Measurements from ENCODE around the gene RNF4.
"Not testable (repeated sequence)": the region's sequence is repeated elsewhere in the genome, so short reads cannot be mapped to it uniquely, and the experiment has no call there.

RNF4 gene

DNA sequence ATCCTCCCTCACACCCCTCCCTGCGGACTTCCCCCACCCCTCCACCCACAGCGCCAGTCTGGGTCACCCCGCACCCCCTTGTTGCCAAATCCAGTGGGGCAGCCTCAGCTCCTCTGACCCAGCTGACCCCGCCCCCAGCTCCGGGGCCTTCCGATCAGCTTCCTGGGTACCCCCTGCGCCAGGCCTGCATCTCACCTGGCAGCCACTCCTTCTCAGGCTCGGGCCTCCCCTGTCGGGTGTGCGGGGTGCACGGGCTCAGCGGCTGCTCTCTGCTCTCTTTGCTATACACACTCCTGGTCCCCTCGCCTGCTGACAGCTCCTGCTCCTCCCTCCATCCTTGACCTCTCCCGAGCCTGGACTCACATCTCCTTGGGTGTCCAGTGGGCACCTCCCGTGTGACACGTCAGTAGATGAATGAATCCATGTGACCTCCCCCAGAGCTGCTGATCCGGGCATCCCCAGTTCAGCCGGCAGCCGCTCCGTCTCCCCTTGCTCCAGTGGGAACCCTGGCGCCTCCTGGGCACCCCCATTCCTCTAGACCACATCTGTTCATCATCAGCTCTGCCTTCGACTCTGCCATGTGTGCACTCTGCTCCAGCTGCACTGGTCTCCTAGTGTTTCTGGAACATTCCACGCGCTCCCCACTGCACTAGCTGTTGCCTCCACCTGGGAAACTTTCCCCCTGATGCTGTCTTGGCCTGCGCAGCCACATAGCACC, 40.3 kb upstream of the RNF4 start:
- H3K9ac ChIP-seq (ENCODE audit: low read length) = no peak overlapping the region
- no peak overlapping the region for H3K4me3 ChIP-seq (ENCODE audit: low read length)
- H3K4me1 ChIP-seq (ENCODE audit: control insufficient read depth, insufficient read depth, low read length) = no peaks in the 10 kb centered on the region
- no peaks in the 10 kb centered on the region for H3K36me3 ChIP-seq (ENCODE audit: control insufficient read depth, insufficient read depth, low read length, severe bottlenecking)
- H3K9me3 ChIP-seq (ENCODE audit: control insufficient read depth, low read length) = no peaks in the 10 kb centered on the region
- DNase-seq (ENCODE audit: low read depth) = no peak
- H3K27me3 ChIP-seq (replicated peaks; ENCODE audit: control insufficient read depth, insufficient read depth, low read length) = no peaks in the 10 kb centered on the region

DNA sequence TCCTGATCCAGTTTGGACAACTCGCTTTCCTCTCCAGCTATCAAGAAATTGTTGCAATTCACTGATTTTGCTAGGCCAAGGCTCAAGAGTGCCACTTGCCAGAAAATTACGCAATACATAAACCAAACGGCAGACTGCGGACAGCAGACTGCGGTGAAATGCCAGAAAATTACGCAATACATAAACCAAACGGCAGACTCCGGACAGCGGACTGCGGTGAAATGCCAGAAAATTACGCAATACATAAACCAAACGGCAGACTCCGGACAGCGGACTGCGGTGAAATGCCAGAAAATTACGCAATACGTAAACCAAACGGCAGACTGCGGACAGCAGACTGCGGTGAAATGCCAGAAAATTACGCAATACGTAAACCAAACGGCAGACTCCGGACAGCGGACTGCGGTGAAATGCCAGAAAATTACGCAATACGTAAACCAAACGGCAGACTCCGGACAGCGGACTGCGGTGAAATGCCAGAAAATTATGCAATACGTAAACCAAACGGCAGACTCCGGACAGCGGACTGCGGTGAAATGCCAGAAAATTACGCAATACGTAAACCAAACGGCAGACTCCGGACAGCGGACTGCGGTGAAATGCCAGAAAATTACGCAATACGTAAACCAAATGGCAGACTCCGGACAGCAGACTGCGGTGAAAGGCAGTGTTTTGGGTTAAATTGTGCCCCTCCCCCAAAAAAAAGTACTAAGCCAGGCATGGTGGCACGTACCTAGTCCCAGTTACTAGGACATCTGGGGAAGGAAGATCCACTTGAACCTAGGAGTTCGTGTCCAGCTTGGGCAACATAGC, 38.8 kb upstream of the RNF4 start:
- H3K9ac ChIP-seq (ENCODE audit: low read length); H3K36me3 ChIP-seq (ENCODE audit: control insufficient read depth, insufficient read depth, low read length, severe bottlenecking); H3K9me3 ChIP-seq (ENCODE audit: control insufficient read depth, low read length); H3K4me1 ChIP-seq (ENCODE audit: control insufficient read depth, insufficient read depth, low read length); DNase-seq (ENCODE audit: low read depth); H3K27me3 ChIP-seq (replicated peaks; ENCODE audit: control insufficient read depth, insufficient read depth, low read length); H3K4me3 ChIP-seq (ENCODE audit: low read length): not testable (repeated sequence)

DNA sequence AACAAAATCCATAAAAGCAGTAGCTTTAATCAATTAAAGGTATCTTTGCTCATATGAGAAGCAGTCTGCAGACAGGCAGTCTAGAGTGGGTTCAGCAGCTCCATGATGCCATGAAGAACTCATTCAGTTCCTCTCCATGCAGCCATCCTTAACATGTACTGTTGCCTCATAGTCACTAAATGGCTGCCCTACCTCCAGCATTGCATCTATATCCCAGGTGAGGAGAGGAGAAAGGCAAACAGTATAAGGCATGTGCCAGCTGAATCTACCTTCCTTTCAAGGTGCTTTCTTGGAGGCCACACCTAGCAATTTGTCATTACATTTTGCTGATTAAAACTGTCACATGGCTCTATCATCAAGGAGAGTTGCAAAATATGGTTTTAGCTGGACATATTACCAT, 36.9 kb upstream of the RNF4 start:
- Histone ChIP-seq H3K4me1 (ENCODE audit: control insufficient read depth, insufficient read depth, low read length) (no peaks in the 10 kb centered on the region), H3K27me3 (replicated peaks; ENCODE audit: control insufficient read depth, insufficient read depth, low read length) (peaks cover 10% of the 10 kb centered on the region), H3K9me3 (ENCODE audit: control insufficient read depth, low read length) (no peaks in the 10 kb centered on the region), H3K4me3 (ENCODE audit: low read length) (no peak overlapping the region), H3K36me3 (ENCODE audit: control insufficient read depth, insufficient read depth, low read length, severe bottlenecking) (no peaks in the 10 kb centered on the region), H3K9ac (ENCODE audit: low read length) (no peak overlapping the region)
- DNase-seq (ENCODE audit: low read depth) = no peak

DNA sequence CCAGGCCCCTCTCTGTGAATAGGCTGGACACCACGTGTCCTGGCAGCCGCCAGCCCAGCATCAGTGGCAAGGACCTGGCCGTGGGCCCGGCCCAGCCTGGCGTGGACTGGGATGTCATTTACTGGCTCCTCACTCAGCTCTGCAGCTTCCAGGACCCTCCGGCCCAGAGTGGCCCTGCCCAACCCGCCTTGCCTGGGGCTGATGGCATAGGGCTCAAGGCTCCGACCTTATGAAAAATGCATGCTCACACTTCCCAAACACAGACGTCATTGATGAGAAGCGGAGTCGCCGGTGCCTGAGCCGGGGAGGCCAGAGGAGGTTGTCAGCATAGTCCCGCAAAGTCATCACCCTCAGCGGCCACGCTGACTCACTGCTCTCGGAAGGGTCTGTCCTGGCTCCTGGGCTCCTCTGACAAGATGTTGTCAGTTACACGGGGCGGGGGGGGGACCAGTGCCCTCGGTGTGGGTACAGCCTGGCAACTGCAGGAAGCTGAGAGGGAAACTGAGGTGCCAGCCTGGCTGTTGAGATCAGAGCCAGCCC, 35.8 kb upstream of the RNF4 start:
- Histone ChIP-seq H3K27me3 (replicated peaks; ENCODE audit: control insufficient read depth, insufficient read depth, low read length) (peaks cover 10% of the 10 kb centered on the region), H3K4me1 (ENCODE audit: control insufficient read depth, insufficient read depth, low read length) (no peaks in the 10 kb centered on the region), H3K9ac (ENCODE audit: low read length) (no peak overlapping the region)

DNA sequence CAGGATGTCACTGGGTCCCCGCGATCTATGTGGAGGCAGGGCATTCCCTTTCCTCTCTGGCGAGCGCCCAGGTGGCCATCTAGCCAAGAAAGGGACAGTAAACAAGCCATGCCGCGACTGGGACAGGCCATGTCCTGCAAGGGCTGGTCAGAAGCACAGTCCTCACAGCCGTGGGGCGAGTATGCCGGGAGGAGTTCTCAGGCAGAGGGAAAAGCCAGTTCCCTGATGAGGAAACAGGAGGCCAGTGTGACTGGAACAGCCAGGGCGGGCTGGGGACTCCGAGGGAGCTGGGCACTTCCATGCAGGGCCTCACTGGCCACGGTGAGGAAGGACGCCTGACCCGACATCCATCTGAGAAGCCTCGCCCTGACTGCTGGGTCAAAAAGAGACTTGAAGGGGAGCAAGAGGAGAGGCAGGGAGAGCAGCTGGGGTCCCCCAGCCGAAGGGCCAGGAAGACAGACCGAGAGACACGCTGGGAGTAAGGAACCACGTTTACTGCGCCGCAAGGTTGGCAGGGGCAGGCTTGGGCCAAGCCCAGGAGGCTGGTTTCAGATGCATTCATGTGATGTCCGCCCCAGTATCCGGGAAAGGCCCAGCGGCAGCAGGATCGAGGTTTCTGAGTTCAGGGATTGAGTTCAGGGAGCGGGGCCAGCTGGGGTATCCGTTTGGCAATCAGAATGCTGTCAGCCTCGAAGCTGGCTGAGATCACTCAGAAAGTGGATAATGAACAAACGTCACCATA, 35.1 kb upstream of the RNF4 start:
- Histone ChIP-seq H3K4me3 (ENCODE audit: low read length) (no peak overlapping the region), H3K9ac (ENCODE audit: low read length) (no peak overlapping the region), H3K36me3 (ENCODE audit: control insufficient read depth, insufficient read depth, low read length, severe bottlenecking) (no peaks in the 10 kb centered on the region), H3K27me3 (replicated peaks; ENCODE audit: control insufficient read depth, insufficient read depth, low read length) (peaks cover 10% of the 10 kb centered on the region), H3K9me3 (ENCODE audit: control insufficient read depth, low read length) (no peaks in the 10 kb centered on the region), H3K4me1 (ENCODE audit: control insufficient read depth, insufficient read depth, low read length) (peaks cover under 1% of the 10 kb centered on the region)
- DNase-seq (ENCODE audit: low read depth) = no peak

More for the DNA sequence above, 35.8 kb upstream of the RNF4 start:
- no peak for DNase-seq (ENCODE audit: low read depth)
- no peaks in the 10 kb centered on the region for H3K36me3 ChIP-seq (ENCODE audit: control insufficient read depth, insufficient read depth, low read length, severe bottlenecking)
- no peaks in the 10 kb centered on the region for H3K9me3 ChIP-seq (ENCODE audit: control insufficient read depth, low read length)
- no peak overlapping the region for H3K4me3 ChIP-seq (ENCODE audit: low read length)

DNA sequence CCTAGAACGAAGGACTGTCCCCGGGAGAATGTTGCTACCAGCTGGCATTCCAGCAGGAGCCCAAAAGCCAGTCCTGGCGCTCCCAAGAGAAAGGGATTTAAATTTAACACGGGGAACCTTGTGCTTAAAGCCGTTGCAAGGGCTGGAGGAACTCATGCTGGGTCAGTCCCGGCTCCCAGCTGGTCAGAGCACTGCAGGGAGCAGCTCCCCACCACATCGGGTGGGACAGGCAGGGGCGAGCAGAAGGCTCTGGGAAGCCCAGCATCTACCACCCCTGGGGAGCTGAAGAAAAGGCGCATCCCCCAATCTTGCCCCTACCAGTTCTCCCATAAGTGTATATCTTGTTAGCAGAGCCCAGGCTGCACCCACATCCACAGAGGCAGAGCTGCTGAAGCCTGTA, 34.5 kb upstream of the RNF4 start:
- DNase-seq (ENCODE audit: low read depth) = no peak
- Histone ChIP-seq H3K36me3 (ENCODE audit: control insufficient read depth, insufficient read depth, low read length, severe bottlenecking) (no peaks in the 10 kb centered on the region), H3K4me3 (ENCODE audit: low read length) (no peak overlapping the region)

DNA sequence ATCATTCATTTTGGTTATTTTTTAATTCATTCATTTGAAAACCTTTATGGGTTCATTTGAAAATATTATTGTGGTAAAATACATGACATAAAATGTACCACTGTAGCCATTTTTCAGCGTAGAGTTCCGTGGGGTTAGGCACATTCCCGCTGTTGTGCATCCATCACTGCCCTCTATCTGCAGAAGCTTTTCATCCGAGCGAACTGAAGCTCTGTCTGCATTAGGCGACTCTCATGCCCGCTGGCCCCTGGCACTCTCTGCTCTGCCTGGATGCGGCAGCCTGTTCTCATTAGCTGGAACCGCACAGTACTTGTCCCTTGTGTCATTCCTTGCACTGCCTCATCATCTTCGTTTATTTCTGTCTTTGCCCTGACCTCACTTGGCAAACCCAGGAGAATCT, 32.6 kb upstream of the RNF4 start:
- peak; percentile 15 for DNase-seq (ENCODE audit: low read depth)
- Histone ChIP-seq H3K9me3 (ENCODE audit: control insufficient read depth, low read length) (no peaks in the 10 kb centered on the region), H3K36me3 (ENCODE audit: control insufficient read depth, insufficient read depth, low read length, severe bottlenecking) (no peaks in the 10 kb centered on the region), H3K4me1 (ENCODE audit: control insufficient read depth, insufficient read depth, low read length) (peaks cover 7% of the 10 kb centered on the region), H3K9ac (ENCODE audit: low read length) (no peak overlapping the region), H3K27me3 (replicated peaks; ENCODE audit: control insufficient read depth, insufficient read depth, low read length) (peaks cover 10% of the 10 kb centered on the region), H3K4me3 (ENCODE audit: low read length) (no peak overlapping the region)

More for the DNA sequence above, 34.5 kb upstream of the RNF4 start:
- H3K9me3 ChIP-seq (ENCODE audit: control insufficient read depth, low read length) = no peaks in the 10 kb centered on the region
- no peak overlapping the region for H3K9ac ChIP-seq (ENCODE audit: low read length)
- H3K27me3 ChIP-seq (replicated peaks; ENCODE audit: control insufficient read depth, insufficient read depth, low read length) = peaks cover 10% of the 10 kb centered on the region
- peaks cover 7% of the 10 kb centered on the region for H3K4me1 ChIP-seq (ENCODE audit: control insufficient read depth, insufficient read depth, low read length)

DNA sequence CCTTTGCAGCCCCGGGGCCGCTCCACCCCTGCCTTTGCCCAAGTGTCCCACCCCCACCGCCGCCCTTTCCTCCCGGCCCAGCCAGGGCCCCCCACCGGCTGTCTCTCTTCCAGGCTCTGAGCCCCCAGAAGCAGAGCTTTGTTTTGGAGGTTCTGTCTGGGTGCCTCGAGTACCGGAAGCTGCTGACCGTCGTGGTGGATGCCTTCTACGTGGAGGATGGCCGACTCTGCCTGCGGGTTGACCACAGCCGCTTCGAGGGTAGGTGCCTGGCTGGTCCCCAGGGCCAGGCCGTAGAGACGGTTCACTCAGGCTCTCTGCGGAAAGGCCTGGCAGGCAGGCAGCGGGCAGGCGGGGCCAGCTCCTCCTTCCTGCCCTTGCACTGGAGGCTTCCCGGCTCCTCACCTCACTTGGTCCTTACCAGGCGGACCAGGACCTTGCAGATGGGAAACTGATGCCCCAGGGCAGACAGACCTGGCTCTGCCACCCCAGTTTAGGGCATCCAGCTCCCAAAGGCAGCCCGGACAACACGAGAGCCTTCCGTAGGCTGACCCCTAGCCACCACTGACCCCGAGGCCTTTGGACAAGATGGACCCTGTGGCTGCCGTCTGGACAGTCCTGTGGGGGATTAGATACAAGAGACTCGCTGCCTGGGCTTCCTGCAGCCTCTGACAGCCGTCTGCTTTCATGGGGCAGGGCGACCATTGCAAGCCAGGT, 32.0 kb upstream of the RNF4 start:
- Histone ChIP-seq H3K27me3 (replicated peaks; ENCODE audit: control insufficient read depth, insufficient read depth, low read length) (peaks cover 10% of the 10 kb centered on the region), H3K9me3 (ENCODE audit: control insufficient read depth, low read length) (no peaks in the 10 kb centered on the region), H3K9ac (ENCODE audit: low read length) (no peak overlapping the region), H3K4me3 (ENCODE audit: low read length) (no peak overlapping the region), H3K4me1 (ENCODE audit: control insufficient read depth, insufficient read depth, low read length) (peaks cover 7% of the 10 kb centered on the region), H3K36me3 (ENCODE audit: control insufficient read depth, insufficient read depth, low read length, severe bottlenecking) (no peaks in the 10 kb centered on the region)
- DNase-seq (ENCODE audit: low read depth) = no peak

DNA sequence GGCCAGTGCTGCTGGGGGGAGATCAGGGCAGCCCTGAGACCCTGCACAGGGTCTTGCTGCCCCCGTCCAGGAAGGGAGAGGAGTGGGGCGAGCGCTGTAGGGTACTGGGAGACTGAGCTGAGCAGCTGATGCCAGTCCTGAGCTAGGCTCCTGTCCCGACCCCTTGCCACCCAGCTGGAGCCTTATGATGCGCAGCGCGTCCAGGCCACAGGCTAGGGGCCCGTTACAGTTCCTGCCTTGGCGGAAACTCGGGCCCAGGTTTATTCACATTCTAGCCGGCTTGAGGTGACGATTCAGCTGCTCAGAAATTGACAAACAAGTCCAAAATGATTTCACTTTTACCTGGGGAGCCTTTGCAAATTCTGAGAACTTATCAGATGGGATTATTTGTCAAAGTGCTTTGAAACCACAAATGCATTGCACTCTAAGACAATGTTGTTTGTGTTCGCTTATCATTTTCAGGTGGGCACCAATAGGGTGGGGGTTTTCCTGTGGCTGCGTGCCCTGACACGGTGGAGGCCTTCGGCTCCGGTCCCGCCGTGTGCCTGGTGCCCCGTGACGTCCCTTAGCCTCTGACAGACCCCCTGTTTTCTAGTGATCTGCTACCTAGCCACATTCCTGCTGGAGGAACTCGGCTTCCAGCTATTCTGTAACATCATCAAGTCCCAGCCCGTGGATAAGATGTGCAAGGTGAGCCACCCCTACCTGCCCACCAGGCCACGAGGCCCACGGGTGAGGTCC, 31.3 kb upstream of the RNF4 start:
- Histone ChIP-seq H3K4me1 (ENCODE audit: control insufficient read depth, insufficient read depth, low read length) (peaks cover 7% of the 10 kb centered on the region), H3K27me3 (replicated peaks; ENCODE audit: control insufficient read depth, insufficient read depth, low read length) (peaks cover 10% of the 10 kb centered on the region), H3K9me3 (ENCODE audit: control insufficient read depth, low read length) (no peaks in the 10 kb centered on the region), H3K36me3 (ENCODE audit: control insufficient read depth, insufficient read depth, low read length, severe bottlenecking) (no peaks in the 10 kb centered on the region), H3K9ac (ENCODE audit: low read length) (no peak overlapping the region), H3K4me3 (ENCODE audit: low read length) (no peak overlapping the region)
- no peak for DNase-seq (ENCODE audit: low read depth)
